WERI-Rb-1 (cell line): Measurements from ENCODE around the gene CDKAL1.
"Not testable (repeated sequence)": the region's sequence is repeated elsewhere in the genome, so short reads cannot be mapped to it uniquely, and the experiment has no call there.

Experiments
- DNase-seq: peaks from one replicate; pipeline ENCODE4 v3.0.0-alpha.2; 2020
- H3K27ac ChIP-seq: fragments of 250-450 bp; sonication (Bioruptor Pico); 2 replicates; pipeline ENCODE4 v1.5.1; 2020; ENCODE audit warnings: mild to moderate bottlenecking, moderate library complexity
- H3K27me3 ChIP-seq: fragments of 250-450 bp; sonication (Bioruptor Pico); 2 replicates; pipeline ENCODE4 v1.5.1; 2021; ENCODE audit warnings: mild to moderate bottlenecking, low read depth, moderate library complexity; ENCODE audit not compliant: insufficient read depth, severe bottlenecking
- H3K36me3 ChIP-seq: fragments of 250-450 bp; sonication (Bioruptor Pico); 2 replicates; pipeline ENCODE4 v1.5.1; 2020; ENCODE audit warnings: mild to moderate bottlenecking, moderate library complexity
- H3K4me3 ChIP-seq: 2 replicates; pipeline ENCODE4 v1.5.1; 2011; ENCODE audit warnings: low read depth, mild to moderate bottlenecking, control low read depth, low read length
- H3K9me3 ChIP-seq: fragments of 250-450 bp; sonication (Bioruptor Pico); 2 replicates; pipeline ENCODE4 v1.5.1; 2021; ENCODE audit warnings: mild to moderate bottlenecking, moderate library complexity; ENCODE audit not compliant: severe bottlenecking
- TF ChIP-seq, protein P1 (sequence below): IDR thresholded peaks from 2 replicates; pipeline ENCODE4 v1.5.1; 2011; ENCODE audit warnings: low read depth, mild to moderate bottlenecking, control low read depth, inconsistent platforms, low read length

The CDKAL1 gene

DNA sequence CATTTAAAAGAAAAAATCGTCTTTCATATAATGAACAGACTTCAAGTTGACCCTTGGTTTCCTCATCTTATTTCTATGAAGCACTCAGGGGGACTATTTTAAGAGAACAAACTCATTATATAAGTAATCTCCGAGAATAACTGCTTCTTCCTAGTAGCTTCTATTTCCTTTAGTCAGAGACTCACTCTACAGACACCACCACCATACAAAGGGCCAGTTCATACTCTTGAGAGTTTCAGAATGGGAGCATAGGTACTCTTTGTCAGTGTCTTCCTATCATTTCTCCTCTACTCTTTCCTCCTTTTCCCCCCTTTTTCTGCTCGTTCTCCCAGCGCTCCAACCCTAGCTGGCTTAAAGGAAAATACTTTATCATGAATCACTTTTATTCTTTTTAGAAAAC lies 104.9 kb downstream of the CDKAL1 start:
- Histone ChIP-seq H3K36me3 (peaks cover 8% of the 10 kb centered on the region; the same call in 1 of the 2 replicates), H3K27ac (no peak overlapping the region), H3K27me3 (no peaks in the 10 kb centered on the region), H3K9me3 (no peaks in the 10 kb centered on the region), H3K4me3 (no peak overlapping the region)
- DNase-seq = no peak
- TF ChIP-seq, protein P1, sequence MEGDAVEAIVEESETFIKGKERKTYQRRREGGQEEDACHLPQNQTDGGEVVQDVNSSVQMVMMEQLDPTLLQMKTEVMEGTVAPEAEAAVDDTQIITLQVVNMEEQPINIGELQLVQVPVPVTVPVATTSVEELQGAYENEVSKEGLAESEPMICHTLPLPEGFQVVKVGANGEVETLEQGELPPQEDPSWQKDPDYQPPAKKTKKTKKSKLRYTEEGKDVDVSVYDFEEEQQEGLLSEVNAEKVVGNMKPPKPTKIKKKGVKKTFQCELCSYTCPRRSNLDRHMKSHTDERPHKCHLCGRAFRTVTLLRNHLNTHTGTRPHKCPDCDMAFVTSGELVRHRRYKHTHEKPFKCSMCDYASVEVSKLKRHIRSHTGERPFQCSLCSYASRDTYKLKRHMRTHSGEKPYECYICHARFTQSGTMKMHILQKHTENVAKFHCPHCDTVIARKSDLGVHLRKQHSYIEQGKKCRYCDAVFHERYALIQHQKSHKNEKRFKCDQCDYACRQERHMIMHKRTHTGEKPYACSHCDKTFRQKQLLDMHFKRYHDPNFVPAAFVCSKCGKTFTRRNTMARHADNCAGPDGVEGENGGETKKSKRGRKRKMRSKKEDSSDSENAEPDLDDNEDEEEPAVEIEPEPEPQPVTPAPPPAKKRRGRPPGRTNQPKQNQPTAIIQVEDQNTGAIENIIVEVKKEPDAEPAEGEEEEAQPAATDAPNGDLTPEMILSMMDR = no peak

DNA sequence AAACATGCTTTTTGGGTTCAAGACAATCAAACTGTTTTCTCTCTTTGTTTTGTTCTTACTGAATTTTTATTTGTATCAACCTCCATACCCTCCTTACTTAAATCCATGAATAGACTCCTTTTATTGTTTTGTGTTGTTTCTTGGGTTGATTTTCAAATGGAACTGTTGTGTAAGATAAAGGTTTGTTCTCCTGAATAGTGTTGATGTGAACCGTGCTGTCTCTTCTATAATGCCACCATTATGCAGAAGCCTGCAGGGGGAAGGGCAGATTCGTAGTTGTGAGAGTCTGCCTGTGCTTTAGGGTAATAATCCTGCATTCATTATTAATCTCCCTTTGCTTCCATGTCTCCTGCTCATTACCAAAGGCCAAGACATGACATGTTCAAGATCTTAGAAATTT lies 105.9 kb downstream of the CDKAL1 start:
- TF ChIP-seq, protein P1 = no peak
- Histone ChIP-seq H3K4me3 (no peak overlapping the region), H3K27me3 (no peaks in the 10 kb centered on the region), H3K36me3 (peaks cover 8% of the 10 kb centered on the region; the same call in 1 of the 2 replicates), H3K27ac (no peak overlapping the region), H3K9me3 (no peaks in the 10 kb centered on the region)
- no peak for DNase-seq

DNA sequence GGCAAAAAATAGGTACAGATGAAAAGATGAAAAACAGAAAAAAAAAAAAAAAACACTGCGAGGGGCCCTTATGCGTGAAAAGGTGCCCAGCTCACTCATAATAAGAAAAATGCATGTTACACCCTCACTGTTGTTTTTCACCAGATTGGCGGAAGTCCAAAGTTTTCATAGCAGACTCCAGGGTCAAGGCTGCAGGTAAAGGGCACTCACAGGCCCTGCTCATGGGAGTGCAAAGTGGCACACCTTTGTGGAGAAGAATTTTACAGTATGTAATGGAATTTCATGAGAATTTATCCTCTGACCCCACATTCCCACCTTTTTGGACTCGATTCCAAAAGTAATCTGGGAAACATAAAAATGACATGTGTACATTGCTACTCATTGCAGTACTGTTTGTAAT lies 108.2 kb downstream of the CDKAL1 start:
- H3K9me3 ChIP-seq = no peaks in the 10 kb centered on the region
- TF ChIP-seq, protein P1 = no peak
- DNase-seq = no peak
- no peaks in the 10 kb centered on the region for H3K27me3 ChIP-seq
- no peak overlapping the region for H3K27ac ChIP-seq
- H3K36me3 ChIP-seq = peaks cover 8% of the 10 kb centered on the region; the same call in 1 of the 2 replicates
- no peak overlapping the region for H3K4me3 ChIP-seq

DNA sequence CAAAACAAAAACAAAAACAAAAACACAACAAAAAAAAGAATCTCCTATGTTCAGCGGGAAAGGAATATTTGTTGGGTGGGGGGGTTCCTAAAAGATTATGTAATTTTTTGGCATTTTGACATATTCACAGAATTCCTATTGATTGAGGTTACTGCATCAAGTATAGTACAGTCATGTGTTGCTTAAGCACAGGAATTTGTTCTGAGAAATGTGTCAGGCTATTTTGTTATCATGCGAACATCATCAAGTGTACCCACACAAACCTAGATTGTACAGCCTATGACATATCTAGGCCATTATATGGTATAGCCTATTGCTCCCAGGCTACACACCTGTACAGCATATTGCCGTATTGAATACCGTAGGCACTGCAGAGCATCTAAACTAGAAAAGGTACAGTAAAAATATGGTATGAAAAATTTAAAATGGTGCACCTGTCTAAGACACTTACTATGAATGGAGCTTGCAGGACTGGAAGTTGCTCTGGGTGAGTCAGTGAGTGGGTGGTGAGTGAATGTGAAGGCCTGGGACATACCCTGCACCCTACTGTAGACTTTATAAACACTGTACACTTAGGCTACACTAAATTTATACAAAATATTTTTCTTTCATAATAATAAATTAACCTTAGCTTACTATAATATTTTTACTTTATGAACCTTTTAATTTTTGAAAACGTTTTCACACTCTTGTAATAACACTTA lies 110.6 kb downstream of the CDKAL1 start:
- no peak for DNase-seq
- H3K36me3 ChIP-seq = peaks cover 12% of the 10 kb centered on the region
- H3K4me3 ChIP-seq = no peak overlapping the region
- H3K9me3 ChIP-seq = peaks cover 4% of the 10 kb centered on the region
- TF ChIP-seq, protein P1 = no peak
- H3K27me3 ChIP-seq = no peaks in the 10 kb centered on the region
- H3K27ac ChIP-seq = no peak overlapping the region

DNA sequence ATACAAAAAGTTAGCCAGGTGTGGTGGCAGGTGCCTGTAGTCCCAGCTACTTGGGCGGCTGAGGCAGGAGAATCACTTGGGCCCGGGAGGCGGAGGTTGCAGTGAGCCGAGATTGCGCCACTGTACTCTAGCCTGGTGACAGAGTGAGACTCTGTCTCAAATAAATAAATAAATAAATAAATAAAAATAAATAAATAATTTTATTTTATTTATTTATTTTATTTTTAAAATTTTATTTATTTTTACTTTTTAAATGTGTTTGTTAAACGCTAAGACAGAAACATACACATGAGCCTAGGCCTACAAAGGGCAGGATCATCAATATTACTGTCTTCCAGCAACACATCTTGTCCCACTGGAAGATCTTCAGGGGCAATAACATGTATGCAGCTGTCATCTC lies 111.3 kb downstream of the CDKAL1 start:
- DNase-seq, H3K4me3 ChIP-seq, H3K27ac ChIP-seq, H3K9me3 ChIP-seq, H3K27me3 ChIP-seq, H3K36me3 ChIP-seq: not testable (repeated sequence)

DNA sequence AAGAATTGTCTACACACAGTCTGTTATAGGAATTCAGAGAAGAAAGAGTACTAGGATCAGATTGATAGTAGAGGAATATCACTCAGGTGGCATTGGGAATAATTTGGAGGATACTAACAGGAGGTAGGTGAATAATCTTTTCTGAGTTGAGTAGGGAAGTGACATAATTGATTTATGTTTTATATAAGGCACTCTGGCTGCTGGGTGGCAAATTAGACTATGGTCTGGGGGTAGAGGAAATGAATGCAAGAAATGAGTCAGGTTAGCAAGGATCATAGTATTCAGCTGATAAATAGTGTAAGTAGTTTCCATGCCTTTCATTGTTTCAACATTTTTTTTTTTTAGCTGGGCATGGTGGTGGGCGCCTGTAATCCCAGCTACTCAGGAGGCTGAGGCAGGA lies 113.3 kb downstream of the CDKAL1 start:
- Histone ChIP-seq H3K27me3 (no peaks in the 10 kb centered on the region), H3K36me3 (peaks cover 9% of the 10 kb centered on the region), H3K4me3 (no peak overlapping the region), H3K9me3 (peaks cover 4% of the 10 kb centered on the region), H3K27ac (no peak overlapping the region)
- no peak for DNase-seq
- TF ChIP-seq, protein P1 = no peak

DNA sequence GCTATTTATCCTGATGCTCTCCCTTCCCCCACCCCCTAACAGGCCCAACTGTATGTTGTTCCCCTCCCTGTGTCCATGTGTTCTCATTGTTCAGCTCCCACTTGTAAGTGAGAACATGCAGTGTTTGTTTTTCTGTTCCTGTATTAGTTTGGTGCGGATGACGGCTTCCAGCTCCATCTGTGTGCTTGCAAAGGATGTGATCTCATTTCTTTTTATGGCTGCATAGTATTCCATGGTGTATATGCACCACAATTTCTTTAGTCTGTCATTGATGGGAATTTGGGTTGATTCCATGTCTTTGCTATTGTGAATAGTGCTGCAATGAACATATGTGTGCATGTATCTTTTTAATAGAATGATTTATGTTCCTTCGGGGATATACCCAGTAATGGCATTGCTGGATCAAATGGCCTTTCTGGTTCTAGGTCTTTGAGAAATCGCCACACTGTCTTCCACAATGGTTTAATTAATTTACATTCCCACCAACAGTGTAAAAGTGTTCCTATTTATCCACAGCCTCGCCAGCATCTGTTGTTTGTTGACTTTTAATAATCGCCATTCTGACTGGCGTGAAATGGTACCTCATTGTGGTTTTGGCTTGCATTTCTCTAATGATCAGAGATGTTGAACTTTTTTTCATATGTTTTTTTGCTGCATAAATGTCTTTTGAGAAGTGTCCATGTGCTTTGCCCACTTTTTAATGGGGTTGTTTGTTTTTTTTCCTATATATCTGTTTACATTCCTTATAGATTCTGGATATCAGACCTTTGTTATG lies 115.6 kb downstream of the CDKAL1 start:
- DNase-seq, H3K27ac ChIP-seq, H3K9me3 ChIP-seq, H3K4me3 ChIP-seq, H3K27me3 ChIP-seq: not testable (repeated sequence)
- peaks cover 14% of the 10 kb centered on the region for H3K36me3 ChIP-seq
